HG02970 (cell line): Measurements from ENCODE around the gene SP4.

Experiments used
- ATAC-seq: cut with Tn5 transposase; IDR thresholded peaks from one replicate; pipeline ENCODE4 v1.9.1; 2021; ENCODE audit warnings: mild to moderate bottlenecking, moderate library complexity, moderate number of reproducible peaks; ENCODE audit not compliant: unreplicated experiment, low FRiP score

The SP4 gene

GRCh38 chr7:21427871-21428658, at the start of gene SP4:
Gene SP4 (plus strand): TSS chr7:21428083. CDS start chr7:21428252, 169 bp downstream.
- ATAC-seq = peak; percentile 71

GRCh38 chr7:21383227-21384220, 44.4 kb upstream of the SP4 start:
- peak; percentile 66 for ATAC-seq

GRCh38 chr7:21393937-21394336, 33.9 kb upstream of the SP4 start:
- no peak for ATAC-seq

DNA sequence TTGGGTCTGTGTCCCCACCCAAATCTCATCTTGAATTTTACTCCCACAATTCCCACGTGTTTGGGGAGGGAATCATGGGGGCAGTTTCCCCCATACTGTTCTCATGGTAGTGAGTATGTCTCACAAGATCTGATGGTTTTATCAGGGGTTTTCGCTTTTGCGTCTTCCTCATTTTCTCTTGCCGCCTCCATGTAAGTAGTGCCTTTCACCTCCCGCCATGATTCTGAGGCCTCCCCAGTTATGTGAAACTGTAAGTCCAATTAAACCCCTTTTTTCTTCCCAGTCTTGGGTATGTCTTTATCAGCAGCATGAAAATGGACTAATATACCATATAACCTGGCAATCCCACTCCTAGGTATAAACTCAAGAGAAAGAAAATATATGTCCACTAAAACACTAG, 25.9 kb upstream of the SP4 start:
- no peak for ATAC-seq

DNA sequence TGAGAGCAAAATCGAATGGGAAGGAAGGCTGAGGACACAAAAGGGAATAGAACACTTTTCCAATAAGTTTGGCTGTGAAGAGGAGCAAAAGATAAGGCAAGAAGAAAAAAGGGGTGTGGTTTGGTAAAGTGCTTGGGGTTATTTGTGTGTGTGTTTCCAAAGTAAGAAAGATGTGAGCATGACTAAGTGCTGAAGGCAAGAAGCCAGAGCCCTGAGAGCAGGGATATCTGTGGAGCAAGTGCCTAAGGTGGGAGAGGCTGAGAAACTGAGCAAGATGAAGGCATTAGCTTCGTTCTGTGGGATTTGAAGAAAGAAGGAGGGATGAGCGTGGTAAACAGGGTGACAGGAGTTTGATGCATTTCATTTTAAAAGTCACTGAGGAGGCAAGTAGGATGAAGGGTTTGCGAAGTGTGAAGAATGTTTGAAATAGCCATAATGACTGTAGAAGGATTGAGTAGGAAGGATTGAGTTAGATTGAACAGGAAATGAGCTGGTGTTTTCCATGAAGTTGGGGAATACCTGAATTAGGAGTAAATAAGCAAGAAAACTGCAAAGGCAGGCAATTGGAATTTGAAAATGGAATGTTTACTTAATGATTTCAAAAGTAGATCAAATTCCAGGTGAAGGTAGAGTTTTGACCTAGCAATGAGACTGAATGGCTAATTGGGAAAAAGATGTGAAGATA, 19.9 kb upstream of the SP4 start:
- no peak for ATAC-seq

GRCh38 chr7:21408481-21408820, 19.4 kb upstream of the SP4 start:
- ATAC-seq = no peak

GRCh38 chr7:21412410-21412851, 15.5 kb upstream of the SP4 start:
- ATAC-seq = no peak

GRCh38 chr7:21412957-21413356, 14.9 kb upstream of the SP4 start:
- no peak for ATAC-seq

DNA sequence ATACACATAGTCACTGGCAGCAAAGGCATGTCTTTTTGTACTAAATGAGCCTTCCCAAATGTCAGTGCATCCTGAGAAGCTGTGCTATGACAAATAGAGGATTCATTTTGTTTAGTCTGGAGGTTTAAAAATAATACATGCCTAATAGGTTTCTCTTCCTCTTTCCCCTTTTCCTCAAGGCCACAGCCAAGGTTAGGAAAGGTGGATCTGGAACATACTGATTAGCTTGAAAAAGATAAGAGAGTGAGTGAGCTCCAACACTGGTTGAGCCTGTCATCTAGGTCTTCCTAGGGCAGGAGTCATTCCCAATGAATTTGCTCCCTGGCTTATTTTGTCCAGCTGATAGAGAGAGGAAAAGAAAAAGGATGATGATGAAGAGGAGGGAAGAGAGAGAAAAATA, 14.4 kb upstream of the SP4 start:
- ATAC-seq = no peak

DNA sequence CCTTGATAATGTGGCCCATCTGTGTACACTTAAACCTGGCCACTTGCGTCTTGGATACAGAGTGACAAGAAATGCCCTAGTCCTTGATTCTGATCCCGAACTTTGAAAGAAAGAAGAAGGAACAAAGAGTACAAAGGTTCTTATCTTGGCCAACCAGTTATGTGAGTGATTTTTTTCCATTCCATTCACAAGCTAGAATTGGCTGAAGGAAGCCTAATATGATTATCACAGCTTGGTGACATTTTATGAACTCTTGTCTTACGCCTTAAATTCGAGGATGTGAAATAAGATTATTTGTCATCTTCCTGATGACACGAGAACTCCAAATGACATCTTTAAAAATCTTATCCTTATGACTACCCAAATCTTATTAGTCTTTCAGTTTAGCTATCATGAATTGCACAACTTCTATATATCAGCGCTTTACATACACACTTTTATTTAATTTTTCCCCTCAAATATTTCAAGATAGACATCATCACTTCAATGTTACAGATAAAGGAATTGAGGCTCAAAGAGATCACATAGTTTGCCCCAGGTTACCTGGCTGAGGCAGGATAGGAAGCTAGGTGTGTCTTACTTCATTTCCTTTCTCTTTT, 13.0 kb upstream of the SP4 start:
- no peak for ATAC-seq

GRCh38 chr7:21417647-21418046, 10.2 kb upstream of the SP4 start:
- no peak for ATAC-seq

- ATAC-seq = no peak
Observed at GRCh38 chr7:21422751-21423150, 5.1 kb upstream of the SP4 start.

GRCh38 chr7:21425290-21425689, 2.6 kb upstream of the SP4 start:
- ATAC-seq = no peak

DNA sequence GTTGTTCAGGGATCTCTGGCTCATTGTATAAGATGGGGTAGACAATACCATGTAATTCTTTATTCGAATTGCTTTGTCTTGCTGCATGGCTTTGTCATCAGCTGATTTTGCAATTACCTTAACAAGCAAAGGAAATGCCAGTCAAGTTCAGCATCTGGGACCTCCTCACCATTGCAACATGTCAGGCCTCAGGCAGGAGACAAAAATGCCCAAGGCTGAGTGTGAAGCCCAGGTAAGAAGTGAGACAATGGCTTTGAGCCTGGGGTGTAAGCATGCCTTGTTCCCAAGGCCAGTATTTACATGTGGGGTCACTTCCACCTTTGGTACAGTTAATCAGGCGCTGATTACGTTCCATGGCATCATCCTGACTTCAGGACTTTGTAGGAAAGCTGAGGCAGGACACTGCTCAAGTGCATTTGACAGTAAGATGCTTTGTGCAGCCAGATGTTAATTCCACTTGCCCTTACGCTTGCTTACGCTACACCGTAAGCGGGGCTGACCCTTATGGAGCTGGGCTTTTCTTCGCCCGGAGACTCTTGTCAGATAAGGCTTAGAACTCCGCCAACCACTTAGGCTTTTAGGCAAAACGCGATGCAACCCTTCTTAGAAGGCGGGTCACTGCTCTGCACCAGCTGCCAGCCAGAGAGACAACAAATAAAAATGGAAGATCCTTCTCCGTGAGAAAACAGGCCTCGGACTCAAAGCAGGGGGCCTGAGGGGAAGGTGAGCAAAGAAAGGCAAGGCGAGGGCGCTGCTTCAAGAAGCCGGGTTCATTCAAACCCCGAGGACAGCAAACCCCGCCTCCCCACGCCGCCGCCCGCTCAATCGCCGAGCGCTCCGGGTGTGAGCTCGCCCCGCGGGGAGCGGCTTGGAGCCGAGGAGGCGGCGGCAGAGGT, 1.3 kb upstream of the SP4 start:
- ATAC-seq = no peak

- ATAC-seq = peak; percentile 86
Observed at GRCh38 chr7:21427182-21427870, 557 bp upstream of the SP4 start.

- no peak for ATAC-seq
Observed at GRCh38 chr7:21428659-21428941, 717 bp downstream of the SP4 start.

GRCh38 chr7:21429021-21429420, 1.1 kb downstream of the SP4 start:
- ATAC-seq = no peak

DNA sequence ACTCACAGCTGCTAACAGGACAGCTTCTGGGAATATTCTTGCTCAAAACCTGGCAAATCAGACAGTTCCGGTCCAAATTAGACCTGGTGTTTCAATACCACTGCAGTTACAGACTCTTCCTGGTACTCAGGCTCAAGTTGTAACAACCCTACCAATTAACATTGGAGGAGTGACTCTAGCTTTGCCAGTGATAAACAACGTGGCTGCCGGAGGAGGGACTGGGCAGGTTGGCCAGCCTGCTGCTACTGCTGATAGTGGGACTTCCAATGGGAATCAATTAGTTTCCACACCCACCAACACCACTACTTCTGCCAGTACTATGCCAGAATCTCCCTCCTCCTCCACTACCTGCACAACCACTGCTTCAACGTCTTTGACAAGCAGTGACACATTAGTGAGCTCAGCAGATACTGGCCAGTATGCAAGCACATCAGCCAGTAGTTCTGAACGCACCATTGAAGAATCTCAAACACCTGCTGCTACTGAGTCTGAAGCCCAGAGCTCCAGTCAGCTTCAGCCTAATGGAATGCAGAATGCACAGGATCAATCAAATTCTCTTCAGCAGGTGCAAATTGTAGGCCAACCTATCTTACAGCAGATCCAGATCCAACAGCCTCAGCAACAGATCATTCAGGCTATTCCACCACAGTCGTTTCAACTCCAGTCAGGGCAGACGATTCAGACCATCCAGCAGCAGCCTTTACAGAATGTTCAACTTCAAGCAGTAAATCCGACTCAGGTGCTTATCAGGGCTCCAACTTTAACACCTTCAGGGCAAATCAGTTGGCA, 2.1 kb downstream of the SP4 start:
- ATAC-seq = no peak
